Measurements from ENCODE around the gene KDM4D.

- TF ChIP-seq NRF1 (IDR thresholded peaks at IDR 0.05; ENCODE audit: low read depth, low read length) = no peak
- TF ChIP-seq EZH2phosphoT487 (IDR thresholded peaks at IDR 0.05; ENCODE audit: borderline replicate concordance, low read depth) = no peak
- no peak for TF ChIP-seq TCF12 (IDR thresholded peaks at IDR 0.05)
Observed at GRCh38 chr11:94928117-94928990, 45.2 kb upstream of the KDM4D start.

Data from SK-N-SH (cell line).